Gastroesophageal sphincter (tissue), 3 donors: ENCODE results near the gene HBA2.

Source experiments
- POLR2A ChIP-seq, 2 donors: fragments of 450-650 bp; IDR thresholded peaks; one replicate each; pipeline ENCODE4 v1.6.1; 2017; ENCODE audit warnings: antibody characterized with exemption in 2 of 2, mild to moderate bottlenecking in 2 of 2, moderate library complexity in 1 of 2
- TF ChIP-seq, protein P1 (sequence below), 4 experiments: fragments of 200-600 bp in 2 of 4; fragments of 450-650 bp in 2 of 4; sonication (generic) in 1 of 4; IDR thresholded peaks; one replicate each; pipeline ENCODE4 v1.5.1; 2017 to 2019; ENCODE audit warnings: antibody characterized with exemption in 4 of 4, mild to moderate bottlenecking in 2 of 4, moderate library complexity in 2 of 4

DNA sequence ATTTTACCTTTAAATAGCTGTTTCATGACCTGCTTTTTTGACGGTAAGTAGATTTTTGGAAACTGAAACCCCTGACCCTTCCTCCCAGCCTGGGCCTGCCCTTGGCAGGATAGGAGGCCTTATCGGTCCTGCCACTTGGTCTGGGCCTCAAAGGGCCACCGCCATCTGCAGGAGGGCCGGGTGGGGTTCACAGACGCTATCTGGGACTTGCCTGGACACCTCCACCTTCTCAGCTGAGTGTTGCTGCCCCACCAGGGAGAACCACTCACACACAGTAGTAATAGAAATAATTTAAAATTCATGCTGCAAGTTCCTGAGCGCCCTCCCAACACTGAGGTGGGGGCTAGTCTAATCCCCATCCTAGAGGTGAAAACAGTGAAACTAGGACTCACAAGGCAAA lies 29.6 kb upstream of the HBA2 start:
- TF ChIP-seq, protein P1, sequence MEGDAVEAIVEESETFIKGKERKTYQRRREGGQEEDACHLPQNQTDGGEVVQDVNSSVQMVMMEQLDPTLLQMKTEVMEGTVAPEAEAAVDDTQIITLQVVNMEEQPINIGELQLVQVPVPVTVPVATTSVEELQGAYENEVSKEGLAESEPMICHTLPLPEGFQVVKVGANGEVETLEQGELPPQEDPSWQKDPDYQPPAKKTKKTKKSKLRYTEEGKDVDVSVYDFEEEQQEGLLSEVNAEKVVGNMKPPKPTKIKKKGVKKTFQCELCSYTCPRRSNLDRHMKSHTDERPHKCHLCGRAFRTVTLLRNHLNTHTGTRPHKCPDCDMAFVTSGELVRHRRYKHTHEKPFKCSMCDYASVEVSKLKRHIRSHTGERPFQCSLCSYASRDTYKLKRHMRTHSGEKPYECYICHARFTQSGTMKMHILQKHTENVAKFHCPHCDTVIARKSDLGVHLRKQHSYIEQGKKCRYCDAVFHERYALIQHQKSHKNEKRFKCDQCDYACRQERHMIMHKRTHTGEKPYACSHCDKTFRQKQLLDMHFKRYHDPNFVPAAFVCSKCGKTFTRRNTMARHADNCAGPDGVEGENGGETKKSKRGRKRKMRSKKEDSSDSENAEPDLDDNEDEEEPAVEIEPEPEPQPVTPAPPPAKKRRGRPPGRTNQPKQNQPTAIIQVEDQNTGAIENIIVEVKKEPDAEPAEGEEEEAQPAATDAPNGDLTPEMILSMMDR (IDR thresholded peaks at IDR 0.05): no peak
- TF ChIP-seq POLR2A (IDR thresholded peaks at IDR 0.05): no peak
